Raji (cell line): ENCODE results near the gene KRTAP9-7.
"Not testable (repeated sequence)": the region's sequence is repeated elsewhere in the genome, so short reads cannot be mapped to it uniquely, and the experiment has no call there.

Experiments used
- POLR2A ChIP-seq: IDR thresholded peaks from 2 replicates; pipeline ENCODE4 v1.6.1; 2011; ENCODE audit warnings: low read depth, low read length, control low read depth; ENCODE audit not compliant: insufficient read depth

KRTAP9-7 gene, protein sequence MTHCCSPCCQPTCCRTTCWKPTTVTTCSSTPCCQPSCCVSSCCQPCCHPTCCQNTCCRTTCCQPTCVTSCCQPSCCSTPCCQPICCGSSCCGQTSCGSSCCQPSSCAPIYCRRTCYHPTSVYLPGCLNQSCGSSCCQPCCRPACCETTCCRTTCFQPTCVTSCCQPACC

DNA sequence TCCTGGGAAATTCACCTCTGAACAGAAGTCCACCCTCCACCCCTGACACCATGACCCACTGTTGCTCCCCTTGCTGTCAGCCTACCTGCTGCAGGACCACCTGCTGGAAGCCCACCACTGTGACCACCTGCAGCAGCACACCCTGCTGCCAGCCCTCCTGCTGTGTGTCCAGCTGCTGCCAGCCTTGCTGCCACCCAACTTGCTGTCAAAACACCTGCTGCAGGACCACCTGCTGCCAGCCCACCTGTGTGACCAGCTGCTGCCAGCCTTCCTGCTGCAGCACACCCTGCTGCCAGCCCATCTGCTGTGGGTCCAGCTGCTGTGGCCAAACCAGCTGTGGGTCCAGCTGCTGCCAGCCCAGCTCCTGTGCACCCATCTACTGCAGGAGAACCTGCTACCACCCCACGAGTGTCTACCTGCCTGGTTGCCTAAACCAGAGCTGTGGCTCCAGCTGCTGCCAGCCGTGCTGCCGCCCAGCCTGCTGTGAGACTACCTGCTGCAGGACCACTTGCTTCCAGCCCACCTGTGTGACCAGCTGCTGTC is at the start of gene KRTAP9-7:
TSS of gene KRTAP9-7 (plus strand) at position 51 of the 543 bp plus-strand sequence. CDS start at position 51, 0 bp downstream.
- TF ChIP-seq POLR2A = not testable (repeated sequence)

DNA sequence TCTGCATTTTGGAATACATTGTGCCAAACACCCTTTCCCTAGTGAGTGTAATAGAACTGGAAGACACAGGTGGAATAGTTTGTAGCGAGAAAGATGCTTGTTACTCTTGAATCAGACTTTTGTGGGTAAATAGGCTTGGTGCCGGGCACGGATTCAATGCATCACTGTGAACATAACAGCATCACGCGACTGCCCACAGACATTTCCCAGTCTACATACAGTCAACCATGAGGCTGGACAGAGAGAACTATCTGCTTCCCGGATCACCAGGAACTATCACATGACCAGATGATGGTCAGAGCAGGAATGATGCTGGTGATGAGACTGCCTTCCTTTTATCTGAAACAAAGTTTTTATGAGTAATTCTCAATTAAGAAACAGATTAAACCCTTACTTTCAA is 49.4 kb upstream of the KRTAP9-7 start:
- TF ChIP-seq POLR2A = no peak

DNA sequence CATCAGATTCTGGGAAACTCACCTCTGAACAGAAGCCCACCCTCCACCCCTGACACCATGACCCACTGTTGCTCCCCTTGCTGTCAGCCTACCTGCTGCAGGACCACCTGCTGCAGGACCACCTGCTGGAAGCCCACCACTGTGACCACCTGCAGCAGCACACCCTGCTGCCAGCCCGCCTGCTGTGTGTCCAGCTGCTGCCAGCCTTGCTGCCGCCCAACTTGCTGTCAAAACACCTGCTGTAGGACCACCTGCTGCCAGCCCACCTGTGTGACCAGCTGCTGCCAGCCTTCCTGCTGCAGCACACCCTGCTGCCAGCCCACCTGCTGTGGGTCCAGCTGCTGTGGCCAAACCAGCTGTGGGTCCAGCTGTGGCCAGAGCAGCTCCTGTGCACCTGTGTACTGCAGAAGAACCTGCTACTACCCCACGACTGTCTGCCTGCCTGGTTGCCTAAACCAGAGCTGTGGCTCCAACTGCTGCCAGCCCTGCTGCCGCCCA is 48.9 kb upstream of the KRTAP9-7 start, which contains the start of gene KRTAP9-2:
TSS of gene KRTAP9-2 (plus strand) at position 51 of the 498 bp plus-strand sequence. CDS start at position 58, 7 bp downstream.
- not testable (repeated sequence) for TF ChIP-seq POLR2A

DNA sequence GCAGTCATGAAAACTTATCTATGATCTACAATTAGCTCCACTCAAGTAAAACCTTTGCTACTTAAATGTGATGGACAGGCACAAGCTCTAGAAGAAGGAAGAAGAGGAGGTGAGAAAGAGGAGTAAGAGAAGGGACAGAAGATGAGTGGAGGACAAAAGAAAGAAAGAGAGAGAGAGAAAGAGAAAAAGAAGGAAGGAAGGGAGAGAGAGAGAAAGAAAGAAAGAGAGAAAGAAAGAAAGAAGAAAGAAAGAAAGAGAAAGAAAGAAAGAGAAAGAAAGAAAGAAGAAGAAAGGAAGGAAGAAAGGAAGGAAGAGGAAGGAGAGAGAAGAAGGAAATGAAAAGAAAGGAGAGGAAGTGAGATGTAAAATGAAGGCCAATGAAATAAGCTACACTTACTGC is 45.4 kb upstream of the KRTAP9-7 start:
- no peak for TF ChIP-seq POLR2A

DNA sequence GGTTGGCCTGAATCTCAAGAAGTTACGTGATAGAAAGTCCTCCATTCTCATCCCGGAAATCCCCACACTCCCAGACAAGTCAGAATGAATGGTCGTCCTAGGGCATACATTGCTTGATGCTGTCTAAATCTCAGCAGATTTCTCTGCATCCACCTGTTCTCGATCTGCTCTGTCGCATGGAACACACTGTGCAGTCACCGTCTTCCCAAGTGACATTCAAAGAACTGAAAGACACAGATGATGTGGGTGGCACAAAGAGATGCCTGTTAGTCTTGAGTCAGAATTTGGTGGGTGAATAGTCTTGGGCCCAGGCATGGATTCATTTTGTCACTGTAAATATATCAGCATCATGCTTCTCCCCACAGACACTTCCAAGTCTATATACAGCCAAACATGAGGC is 43.8 kb upstream of the KRTAP9-7 start:
- no peak for TF ChIP-seq POLR2A

DNA sequence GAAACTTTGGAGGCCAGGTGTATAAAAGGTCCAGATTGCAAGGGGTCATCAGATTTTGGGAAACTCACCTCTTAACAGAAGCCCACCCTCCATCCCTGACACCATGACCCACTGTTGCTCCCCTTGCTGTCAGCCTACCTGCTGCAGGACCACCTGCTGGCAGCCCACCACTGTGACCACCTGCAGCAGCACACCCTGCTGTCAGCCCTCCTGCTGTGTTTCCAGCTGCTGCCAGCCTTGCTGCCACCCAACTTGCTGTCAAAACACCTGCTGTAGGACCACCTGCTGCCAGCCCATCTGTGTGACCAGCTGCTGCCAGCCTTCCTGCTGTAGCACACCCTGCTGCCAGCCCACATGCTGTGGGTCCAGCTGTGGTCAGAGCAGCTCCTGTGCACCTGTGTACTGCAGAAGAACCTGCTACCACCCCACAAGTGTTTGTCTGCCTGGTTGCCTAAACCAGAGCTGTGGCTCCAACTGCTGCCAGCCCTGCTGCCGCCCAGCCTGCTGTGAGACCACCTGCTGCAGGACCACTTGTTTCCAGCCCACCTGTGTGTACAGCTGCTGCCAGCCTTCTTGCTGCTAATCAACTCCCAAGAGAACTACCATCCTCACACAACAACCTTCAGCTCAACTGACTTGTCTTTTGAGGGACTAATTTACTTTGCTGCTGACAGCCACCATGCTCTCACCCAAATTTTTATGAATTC is 42.9 kb upstream of the KRTAP9-7 start, which contains the start of gene KRTAP9-3:
TSS of gene KRTAP9-3 (plus strand) at position 51 of the 707 bp plus-strand sequence. CDS start at position 104, 53 bp downstream.
- TF ChIP-seq POLR2A = not testable (repeated sequence)

DNA sequence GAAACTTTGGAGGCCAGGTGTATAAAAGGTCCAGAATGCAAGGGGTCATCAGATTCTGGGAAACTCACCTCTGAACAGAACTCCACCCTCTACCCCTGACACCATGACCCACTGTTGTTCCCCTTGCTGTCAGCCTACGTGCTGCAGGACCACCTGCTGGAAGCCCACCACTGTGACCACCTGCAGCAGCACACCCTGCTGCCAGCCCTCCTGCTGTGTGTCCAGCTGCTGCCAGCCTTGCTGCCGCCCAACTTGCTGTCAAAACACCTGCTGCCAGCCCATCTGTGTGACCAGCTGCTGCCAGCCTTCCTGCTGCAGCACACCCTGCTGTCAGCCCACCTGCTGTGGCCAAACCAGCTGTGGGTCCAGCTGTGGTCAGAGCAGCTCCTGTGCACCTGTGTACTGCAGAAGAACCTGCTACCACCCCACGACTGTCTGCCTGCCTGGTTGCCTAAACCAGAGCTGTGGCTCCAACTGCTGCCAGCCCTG is 37.5 kb upstream of the KRTAP9-7 start, which contains the start of gene KRTAP9-8:
TSS of gene KRTAP9-8 (plus strand) at position 51 of the 489 bp plus-strand sequence. CDS start at position 104, 53 bp downstream.
- TF ChIP-seq POLR2A = not testable (repeated sequence)

DNA sequence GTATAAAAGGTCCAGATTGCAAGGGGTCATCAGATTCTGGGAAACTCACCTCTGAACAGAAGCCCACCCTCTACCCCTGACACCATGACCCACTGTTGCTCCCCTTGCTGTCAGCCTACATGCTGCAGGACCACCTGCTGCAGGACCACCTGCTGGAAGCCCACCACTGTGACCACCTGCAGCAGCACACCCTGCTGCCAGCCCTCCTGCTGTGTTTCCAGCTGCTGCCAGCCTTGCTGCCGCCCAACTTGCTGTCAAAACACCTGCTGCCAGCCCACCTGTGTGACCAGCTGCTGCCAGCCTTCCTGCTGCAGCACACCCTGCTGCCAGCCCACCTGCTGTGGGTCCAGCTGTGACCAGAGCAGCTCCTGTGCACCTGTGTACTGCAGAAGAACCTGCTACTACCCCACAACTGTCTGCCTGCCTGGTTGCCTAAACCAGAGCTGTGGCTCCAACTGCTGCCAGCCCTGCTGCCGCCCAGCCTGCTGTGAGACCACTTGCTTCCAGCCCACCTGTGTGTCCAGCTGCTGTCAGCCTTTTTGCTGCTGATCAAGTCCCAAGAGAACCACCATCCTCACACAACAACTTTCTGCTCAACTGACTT is 25.8 kb upstream of the KRTAP9-7 start, which contains the start of gene KRTAP9-4:
TSS of gene KRTAP9-4 (plus strand) at position 51 of the 604 bp plus-strand sequence. CDS start at position 85, 34 bp downstream.
- TF ChIP-seq POLR2A = not testable (repeated sequence)

DNA sequence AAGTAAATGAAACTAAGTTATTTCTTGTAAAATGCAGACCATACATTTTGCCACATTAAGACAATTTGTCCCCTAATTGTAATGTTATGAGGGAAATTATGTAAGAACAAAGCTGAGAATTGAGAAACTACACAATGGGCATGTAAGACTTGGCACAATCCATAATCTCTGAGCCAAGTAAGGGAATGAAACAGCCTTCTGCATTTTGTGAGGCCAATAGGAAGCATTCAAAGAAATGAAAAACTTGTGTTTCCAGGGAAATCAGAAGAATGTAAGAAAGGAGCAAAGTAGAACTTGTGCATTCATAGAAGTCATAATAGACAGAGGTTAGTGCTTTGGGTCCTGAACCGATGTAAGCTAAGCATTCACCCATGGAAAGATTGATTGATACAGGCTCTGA is 24.2 kb upstream of the KRTAP9-7 start:
- no peak for TF ChIP-seq POLR2A

DNA sequence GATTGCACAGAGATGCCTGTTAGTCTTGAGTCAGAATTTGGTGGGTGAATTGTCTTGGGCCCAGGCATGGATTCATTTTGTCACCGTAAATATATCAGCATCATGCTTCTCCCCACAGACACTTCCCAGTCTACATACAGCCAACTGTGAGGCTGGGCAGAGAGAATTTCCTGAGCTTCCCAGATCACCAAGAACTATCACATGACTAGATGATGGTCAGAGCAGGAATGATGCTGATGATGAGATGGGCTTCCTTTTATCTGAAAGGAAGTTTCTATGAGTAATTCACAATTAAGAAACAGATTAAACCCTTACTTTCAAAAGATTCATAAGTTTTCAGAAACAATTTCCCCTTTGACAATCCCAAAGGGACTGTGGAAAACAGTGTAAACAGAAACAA is 20.6 kb upstream of the KRTAP9-7 start:
- no peak for TF ChIP-seq POLR2A

DNA sequence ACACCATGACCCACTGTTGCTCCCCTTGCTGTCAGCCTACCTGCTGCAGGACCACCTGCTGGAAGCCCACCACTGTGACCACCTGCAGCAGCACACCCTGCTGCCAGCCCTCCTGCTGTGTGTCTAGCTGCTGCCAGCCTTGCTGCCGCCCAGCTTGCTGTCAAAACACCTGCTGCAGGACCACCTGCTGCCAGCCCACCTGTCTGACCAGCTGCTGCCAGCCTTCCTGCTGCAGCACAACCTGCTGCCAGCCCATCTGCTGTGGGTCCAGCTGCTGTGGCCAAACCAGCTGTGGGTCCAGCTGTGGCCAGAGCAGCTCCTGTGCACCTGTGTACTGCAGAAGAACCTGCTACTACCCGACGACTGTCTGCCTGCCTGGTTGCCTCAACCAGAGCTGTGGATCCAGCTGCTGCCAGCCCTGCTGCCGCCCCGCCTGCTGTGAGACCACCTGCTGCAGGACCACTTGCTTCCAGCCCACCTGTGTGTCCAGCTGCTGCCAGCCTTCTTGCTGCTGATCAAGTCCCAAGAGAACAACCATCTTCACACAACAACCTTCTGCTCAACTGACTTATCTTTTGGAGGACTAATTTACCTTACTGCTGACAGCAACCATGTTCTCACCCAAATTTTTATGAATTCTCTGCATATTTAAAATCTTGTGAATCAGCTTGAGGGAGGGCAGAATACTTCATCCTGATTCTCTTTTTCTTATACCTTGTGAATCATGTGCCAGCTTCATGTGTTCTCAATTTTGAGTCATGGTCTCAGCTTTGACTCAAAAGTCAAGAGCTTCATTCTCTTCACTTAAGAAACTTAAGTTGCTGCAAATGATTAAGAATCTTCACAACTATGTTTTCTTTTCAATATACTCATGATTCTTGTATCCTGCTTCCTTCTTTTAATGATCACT is 19.9 kb upstream of the KRTAP9-7 start, which contains the start of gene KRTAP9-9:
TSS of gene KRTAP9-9 (plus strand) at position 4 of the 910 bp plus-strand sequence.
- not testable (repeated sequence) for TF ChIP-seq POLR2A

DNA sequence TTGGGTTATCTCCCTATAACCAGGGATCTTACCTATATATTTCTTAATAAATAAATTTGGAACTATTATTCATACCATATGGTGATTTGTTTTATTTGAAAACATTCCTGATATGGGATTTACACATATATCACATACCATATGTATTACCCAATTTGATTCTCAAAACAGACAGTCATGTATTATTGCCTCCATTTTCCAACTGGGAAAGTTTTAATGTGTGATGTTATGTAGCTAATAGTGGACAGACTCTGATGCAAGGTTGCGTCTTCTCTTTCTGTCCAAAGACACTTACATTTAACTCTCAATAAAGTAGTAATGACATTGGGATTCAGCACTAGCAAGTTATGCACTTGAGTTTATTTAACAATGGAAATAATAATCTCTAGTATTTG is 19.2 kb upstream of the KRTAP9-7 start:
- no peak for TF ChIP-seq POLR2A

DNA sequence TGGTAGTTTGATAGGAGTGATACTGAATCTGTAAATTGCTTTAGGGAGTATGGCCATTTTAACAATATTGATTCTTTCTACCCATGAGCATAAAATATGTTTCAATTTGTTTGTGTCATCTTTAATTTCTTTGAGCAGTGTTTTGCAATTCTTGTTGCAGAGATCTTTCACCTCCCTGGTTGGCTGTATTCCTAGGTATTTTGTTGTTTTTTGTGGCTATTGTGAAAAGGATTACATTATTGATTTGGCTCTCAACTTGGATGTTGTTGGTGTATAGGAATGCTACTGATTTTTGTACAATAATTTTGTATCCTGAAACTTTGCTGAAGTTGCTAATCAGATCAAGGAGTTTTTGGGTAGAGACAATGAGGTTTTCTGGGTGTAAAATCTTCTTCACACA is 17.1 kb upstream of the KRTAP9-7 start:
- TF ChIP-seq POLR2A = no peak

DNA sequence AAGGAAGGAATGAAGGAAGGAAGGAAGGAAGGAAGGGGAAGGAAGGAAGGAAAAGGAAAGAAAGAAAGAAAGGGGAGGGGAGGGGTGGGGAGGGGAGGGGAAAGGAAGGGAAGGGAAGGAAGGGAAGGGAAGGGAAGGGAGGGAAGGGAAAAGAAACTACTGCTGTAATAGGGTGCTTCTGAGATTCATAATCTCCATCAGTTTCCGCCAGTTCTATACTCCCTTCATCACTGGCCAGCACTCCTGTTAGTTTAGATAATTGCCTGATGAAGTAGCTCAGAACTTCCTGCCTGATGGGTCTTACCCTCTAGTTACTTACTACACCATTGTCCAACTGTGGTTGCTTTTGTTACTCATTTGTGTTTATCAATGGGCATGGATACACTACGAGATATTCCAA is 12.3 kb upstream of the KRTAP9-7 start:
- no peak for TF ChIP-seq POLR2A
